ENCODE data around the gene RSAD1. TPM values are rescaled to one million over a fixed set of nuclear protein-coding genes. Genes with fewer than 3 reads are reported as not detected.

Gene RSAD1
- 52.3 and 57.1 TPM in 2 replicates for total RNA-seq (2013; cell fraction: nucleolus; rRNA removed)
- total RNA-seq (2014; rRNA removed) (16.4 and 22.0 TPM in 2 replicates), total RNA-seq (2014; rRNA removed; fragmentation: Illumina TruSeq; extraction: Trizol) (14.3 and 15.0 TPM in 2 replicates), total RNA-seq (2021) (24.2 and 26.5 TPM in 2 replicates), polyA plus RNA-seq (2011; rRNA removed) (26.2 and 28.1 TPM in 2 replicates), polyA plus RNA-seq (2014; fragmentation: Illumina TruSeq; extraction: Trizol) (11.2 and 12.3 TPM in 2 replicates), polyA plus RNA-seq (2014; fragmentation: Nextera tagmentation; extraction: Ambion mirVana) (1 to 10 TPM; 2.5 to 6.2 TPM), polyA plus RNA-seq (2014; rRNA removed) (26.7 and 27.6 TPM in 2 replicates), polyA plus RNA-seq (2016; fragmentation: Nextera tagmentation; extraction: Ambion mirVana) (10 to 100 TPM; 23.1 to 28.1 TPM), polyA minus RNA-seq (2011; rRNA and poly(A)+ RNA removed) (20.1 and 27.7 TPM in 2 replicates), Bru-seq, nascent RNA (percentile 78 among the genes with signal in this experiment), BruChase-seq, experiment 1, labeled RNA remaining after a 6-hour chase (percentile 85 among the genes with signal in this experiment), BruChase-seq, experiment 2, labeled RNA remaining after a 2-hour chase (percentile 87 among the genes with signal in this experiment)
- 11.1 TPM for polyA plus RNA-seq (2011; ENCODE audit: low read depth)
- 23.3 and 32.5 TPM in 2 replicates for polyA plus RNA-seq (2011; cell fraction: cytosol; rRNA removed)
- 92.4 and 125 TPM in 2 replicates for polyA plus RNA-seq (2011; cell fraction: nucleus; rRNA removed)
- polyA plus RNA-seq (2012): 13.2 and 16.5 TPM in 2 replicates
- 10.9 and 12.3 TPM in 2 replicates for polyA minus RNA-seq (2011; cell fraction: cytosol; rRNA and poly(A)+ RNA removed)
- 40.9 and 54.9 TPM in 2 replicates for polyA minus RNA-seq (2011; cell fraction: nucleus; rRNA and poly(A)+ RNA removed)
- long read RNA-seq, experiment 1, transcript RSAD1-201 (9 exons, 2,528 nt): major isoform, 14 of 21 reads
- long read RNA-seq, experiment 1, partial matches to known transcripts: 1 of 21 reads
- long read RNA-seq, experiment 1, other reads (novel, unspliced or antisense): 6 of 21 reads
- long read RNA-seq, experiment 2, partial matches to known transcripts: 4 of 13 reads
- long read RNA-seq, experiment 2, other reads (novel, unspliced or antisense): 9 of 13 reads

DNA sequence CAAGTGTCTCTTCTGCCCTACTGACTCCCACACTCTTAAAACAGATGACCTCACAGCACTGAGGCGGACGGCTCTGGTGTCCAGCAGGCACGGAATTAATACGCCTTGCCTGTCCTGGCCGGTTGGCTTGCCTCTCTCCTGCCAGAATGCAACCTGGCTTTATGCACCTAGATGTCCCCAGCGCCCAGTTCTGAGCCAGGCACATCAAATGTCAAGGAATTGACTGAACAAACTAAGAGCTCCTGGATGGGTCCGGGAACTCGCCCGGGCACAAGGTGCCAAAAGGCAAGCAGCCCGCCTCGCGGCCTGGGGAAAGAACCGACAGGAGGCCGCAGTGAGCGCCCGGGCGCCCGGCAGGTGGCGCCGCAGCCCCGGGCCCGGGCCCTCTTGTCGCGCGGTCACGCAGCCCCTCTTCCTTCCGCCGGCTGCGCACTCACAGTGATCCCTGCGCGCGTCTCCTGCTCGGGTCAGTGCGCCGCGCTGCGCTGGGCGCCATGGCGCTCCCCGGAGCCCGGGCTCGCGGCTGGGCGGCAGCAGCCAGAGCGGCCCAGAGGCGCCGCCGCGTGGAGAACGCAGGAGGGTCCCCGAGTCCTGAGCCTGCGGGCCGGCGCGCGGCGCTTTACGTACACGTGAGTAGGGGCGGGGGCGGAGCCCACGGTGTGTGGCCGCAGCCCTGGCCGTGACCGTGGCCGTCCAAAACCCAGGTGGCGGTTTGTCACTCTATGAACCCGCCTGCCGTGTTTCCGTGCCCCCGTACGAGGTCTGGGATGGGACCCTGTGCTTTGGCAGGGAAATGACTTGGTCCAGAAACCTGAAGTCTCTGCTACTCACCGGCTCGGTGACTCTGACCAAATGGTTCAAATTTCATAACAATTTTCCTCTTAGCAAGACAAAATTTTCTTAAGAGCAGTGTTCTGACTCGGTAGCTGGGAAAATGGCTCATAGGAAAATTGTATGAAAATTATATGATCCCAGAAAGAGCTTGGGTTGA lies at the start of gene RSAD1:
Gene RSAD1, plus strand, starts transcription at position 470 of the 991 bp plus-strand sequence. Its CDS starts 25 bp downstream, at position 495.
- BruUV-seq (replicated peaks): no TSS peak
- ChIA-PET POLR2A (interaction anchor here (0.6 to 1.9 kb wide), 4 partner anchors 14 to 209 kb away, joined by 3 to 7 read pairs (median 5); partner anchors contain the start of gene LRRC59), SMC1A (ENCODE audit: uncharacterized antibody, unreplicated experiment) (interaction anchor here (0.8 to 1.7 kb wide), 10 partner anchors 23 to 278 kb away, joined by 3 to 14 read pairs (median 4); partner anchors contain the start of gene LRRC59), RAD21 (ENCODE audit: unreplicated experiment) (interaction anchor here (0.6 to 2.4 kb wide), 12 partner anchors 52 to 884 kb away, joined by 3 to 17 read pairs (median 4); partner anchors contain the start of genes ACSF2 and LRRC59), CTCF (interaction anchor here (0.6 to 2.4 kb wide), 30 partner anchors 9 to 279 kb away, joined by 3 to 36 read pairs (median 5); partner anchors contain the start of genes ACSF2, LRRC59 and SPATA20)
- no peaks in the 10 kb centered on the region for H3K9me3 ChIP-seq (replicated peaks; ENCODE audit: control insufficient read depth, insufficient read depth, low read length)
- H3K4me1 ChIP-seq (ENCODE audit: control insufficient read depth, insufficient read depth, low read length): no peaks in the 10 kb centered on the region
- peak within 1 kb of the TSS; percentile 70 for H3K4me2 ChIP-seq (ENCODE audit: control insufficient read depth, insufficient read depth)
- no peaks in the 10 kb centered on the region for H3K27me3 ChIP-seq (replicated peaks in 1 of 2; ENCODE audit: control insufficient read depth in 2 of 2, insufficient read depth in 2 of 2, low read length in 1 of 2)
- DNase-seq (ENCODE audit: low read depth, low spot score) (peak; percentile 60), ATAC-seq (peak; percentile 93), FAIRE-seq (peak; percentile 64)
- in situ Hi-C loops (cut with MboI): no loop called here
- H3K4me3 ChIP-seq: peak within 1 kb of the TSS; percentile 80
- peak within 1 kb of the TSS; percentile 42 for H3K9ac ChIP-seq (ENCODE audit: control insufficient read depth, insufficient read depth, low read length)
- peaks cover 0 to 4% of the 10 kb centered on the region in 2 experiments; a peak in 2 of 4 replicates for H3K36me3 ChIP-seq (ENCODE audit: control insufficient read depth in 2 of 2, insufficient read depth in 2 of 2, low read length in 1 of 2)
- intact Hi-C loops (cut with micrococcal nuclease; ENCODE audit: unreplicated experiment): loop anchor here (1.0 to 5.0 kb wide), 4 partner anchors 81 to 278 kb away; partner anchors contain the start of genes LRRC59 and XYLT2
- H4K20me1 ChIP-seq (ENCODE audit: control insufficient read depth, insufficient read depth): no peaks in the 10 kb centered on the region
- WGBS (ENCODE audit: insufficient coverage, insufficient replicate concordance, low lambda C conversion rate, missing lambda C conversion rate): 4% methylated on average over 73 of the region's 75 CpGs
- H2AFZ ChIP-seq (ENCODE audit: control insufficient read depth, low read depth, low read length): peak within 1 kb of the TSS; percentile 73
- H3K27ac ChIP-seq (ENCODE audit: control insufficient read depth, insufficient read depth): peak within 1 kb of the TSS; percentile 38
- H3K79me2 ChIP-seq (ENCODE audit: control insufficient read depth, insufficient read depth, low read length): no peaks in the 10 kb centered on the region
- TF ChIP-seq SIN3A (IDR thresholded peaks at IDR 0.05; ENCODE audit: low read depth, low read length): no peak; the same call in 1 of the 2 replicates
- no peak for TF ChIP-seq CREM (IDR thresholded peaks at IDR 0.05; ENCODE audit: low read depth)
- peak; percentile 54; the same call in 1 of the 2 replicates for TF ChIP-seq IRF3 (IDR thresholded peaks at IDR 0.05)
- no peak for TF ChIP-seq IRF4 (IDR thresholded peaks at IDR 0.05; ENCODE audit: low read depth, low read length)
- no peak for TF ChIP-seq ZBED1 (IDR thresholded peaks at IDR 0.05; ENCODE audit: borderline replicate concordance)
- TF ChIP-seq ATF2 (IDR thresholded peaks at IDR 0.05; ENCODE audit: low read length): no peak
- TF ChIP-seq, protein P1, sequence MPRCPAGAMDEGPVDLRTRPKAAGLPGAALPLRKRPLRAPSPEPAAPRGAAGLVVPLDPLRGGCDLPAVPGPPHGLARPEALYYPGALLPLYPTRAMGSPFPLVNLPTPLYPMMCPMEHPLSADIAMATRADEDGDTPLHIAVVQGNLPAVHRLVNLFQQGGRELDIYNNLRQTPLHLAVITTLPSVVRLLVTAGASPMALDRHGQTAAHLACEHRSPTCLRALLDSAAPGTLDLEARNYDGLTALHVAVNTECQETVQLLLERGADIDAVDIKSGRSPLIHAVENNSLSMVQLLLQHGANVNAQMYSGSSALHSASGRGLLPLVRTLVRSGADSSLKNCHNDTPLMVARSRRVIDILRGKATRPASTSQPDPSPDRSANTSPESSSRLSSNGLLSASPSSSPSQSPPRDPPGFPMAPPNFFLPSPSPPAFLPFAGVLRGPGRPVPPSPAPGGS (IDR thresholded peaks at IDR 0.05; ENCODE audit: borderline replicate concordance, insufficient read depth, low read depth, low read length, poor library complexity, severe bottlenecking): no peak
- no peak for TF ChIP-seq SREBF2 (IDR thresholded peaks at IDR 0.05; ENCODE audit: low read length)
- TF ChIP-seq, protein P2, sequence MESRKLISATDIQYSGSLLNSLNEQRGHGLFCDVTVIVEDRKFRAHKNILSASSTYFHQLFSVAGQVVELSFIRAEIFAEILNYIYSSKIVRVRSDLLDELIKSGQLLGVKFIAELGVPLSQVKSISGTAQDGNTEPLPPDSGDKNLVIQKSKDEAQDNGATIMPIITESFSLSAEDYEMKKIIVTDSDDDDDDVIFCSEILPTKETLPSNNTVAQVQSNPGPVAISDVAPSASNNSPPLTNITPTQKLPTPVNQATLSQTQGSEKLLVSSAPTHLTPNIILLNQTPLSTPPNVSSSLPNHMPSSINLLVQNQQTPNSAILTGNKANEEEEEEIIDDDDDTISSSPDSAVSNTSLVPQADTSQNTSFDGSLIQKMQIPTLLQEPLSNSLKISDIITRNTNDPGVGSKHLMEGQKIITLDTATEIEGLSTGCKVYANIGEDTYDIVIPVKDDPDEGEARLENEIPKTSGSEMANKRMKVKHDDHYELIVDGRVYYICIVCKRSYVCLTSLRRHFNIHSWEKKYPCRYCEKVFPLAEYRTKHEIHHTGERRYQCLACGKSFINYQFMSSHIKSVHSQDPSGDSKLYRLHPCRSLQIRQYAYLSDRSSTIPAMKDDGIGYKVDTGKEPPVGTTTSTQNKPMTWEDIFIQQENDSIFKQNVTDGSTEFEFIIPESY (IDR thresholded peaks at IDR 0.05): no peak
- peak; percentile 68 for TF ChIP-seq TCF12 (IDR thresholded peaks at IDR 0.05; ENCODE audit: low read depth, low read length)
- TF ChIP-seq CHD1 (IDR thresholded peaks at IDR 0.05; ENCODE audit: low read depth, low read length): no peak
- TF ChIP-seq HDAC2 (IDR thresholded peaks at IDR 0.05): no peak

Data from GM12878 (cell line).